Activated CD4-positive, alpha-beta T cell treated with anti-CD3 and anti-CD28 coated beads, Interleukin-2, Interleukin-6, amounts not matched to agents 100 ng/mL and 50 ng/mL, durations not matched to agents 16 hours and 8 hours (primary cell): ENCODE measurements around the gene FHL1.

Experiments used
- DNase-seq: peaks from one replicate; pipeline ENCODE4 v3.0.0-alpha.2; 2020

FHL1 gene

GRCh38 chrX:136190038-136190713, 42.8 kb downstream of the FHL1 start:
- DNase-seq = no peak

DNA sequence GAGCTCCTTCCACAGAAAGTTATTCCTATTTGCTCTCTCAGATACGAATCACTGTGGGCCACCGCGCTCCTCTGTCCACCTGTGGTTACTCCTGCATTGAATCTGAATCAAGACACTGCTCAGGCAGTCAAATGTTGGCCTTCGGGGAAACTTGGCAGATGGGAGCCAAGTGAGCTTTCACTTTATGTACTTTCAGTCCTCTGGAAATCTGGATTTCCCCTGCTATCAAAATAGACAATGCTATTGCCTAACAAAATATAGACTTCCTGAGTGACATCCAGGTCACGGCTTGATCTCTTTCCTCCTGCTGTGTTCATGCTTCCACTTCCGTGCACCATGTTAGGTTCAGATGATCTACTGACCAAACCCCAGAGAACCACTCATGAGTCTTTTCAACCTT, 43.8 kb downstream of the FHL1 start:
- DNase-seq = no peak

DNA sequence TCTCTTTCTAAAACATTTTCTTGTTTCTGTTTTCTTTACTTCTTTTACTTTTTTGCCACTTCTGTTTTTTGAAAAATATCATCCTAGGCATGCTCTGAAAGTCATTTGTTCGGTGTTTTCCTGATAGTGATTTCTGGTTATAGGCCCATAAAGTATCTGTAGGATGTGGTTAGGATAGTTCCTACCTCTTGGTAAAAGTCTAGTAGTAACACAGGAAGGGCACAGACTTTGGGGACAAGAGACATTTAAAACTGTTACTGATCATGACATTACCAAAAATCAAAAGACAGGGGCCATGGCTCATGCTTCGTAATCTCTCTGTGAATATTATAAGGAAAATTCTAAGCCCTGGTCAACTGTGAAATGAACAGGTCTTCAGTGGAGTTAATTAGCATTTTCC, 44.8 kb downstream of the FHL1 start:
- DNase-seq = no peak

DNA sequence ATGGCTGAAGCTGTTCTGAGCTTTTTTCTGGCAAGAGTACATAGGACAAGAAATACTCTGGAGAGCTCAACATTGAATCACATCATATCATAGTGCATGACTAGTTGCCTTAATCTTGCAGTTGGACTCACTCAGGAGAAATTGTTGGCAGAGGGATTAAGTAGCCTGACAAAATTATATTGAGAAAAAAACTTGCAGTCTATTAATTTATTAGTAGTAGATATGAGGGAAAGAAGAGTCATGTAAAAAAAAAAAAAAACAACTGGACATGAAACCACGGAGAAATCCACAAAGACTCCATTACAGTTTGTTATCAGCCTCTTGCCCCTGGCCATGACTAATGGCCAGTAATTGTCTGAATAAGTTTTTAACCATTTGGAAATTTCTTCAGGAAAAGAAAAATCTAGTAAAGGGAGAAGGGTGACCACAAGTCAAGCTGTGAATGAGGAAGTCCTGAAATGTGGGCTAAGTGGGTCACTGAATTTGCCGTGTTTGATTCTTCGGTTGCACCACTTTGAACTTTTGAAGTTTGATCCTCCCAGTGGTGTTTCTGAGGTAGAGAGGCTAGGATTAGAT, 45.6 kb downstream of the FHL1 start:
- DNase-seq = no peak

DNA sequence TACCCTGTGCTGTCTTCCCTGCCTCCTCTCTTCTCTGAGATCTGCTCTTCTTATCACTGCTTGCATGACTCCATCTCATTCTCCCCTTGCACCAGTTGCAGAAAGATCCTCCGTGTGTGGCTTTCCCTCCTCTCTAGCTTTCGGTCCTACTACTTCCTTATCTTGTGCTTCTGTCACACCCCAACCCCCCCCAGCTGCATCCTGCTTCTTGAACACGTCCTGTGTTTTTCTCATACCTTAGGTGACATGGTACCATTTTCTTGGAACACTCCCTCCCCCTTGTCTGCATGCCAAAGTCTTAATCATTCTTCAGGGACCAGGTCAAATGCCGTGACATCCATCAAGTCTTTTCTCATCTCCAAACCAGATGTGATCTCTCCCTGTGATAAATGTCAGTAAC, 46.4 kb downstream of the FHL1 start:
- no peak for DNase-seq

- no peak for DNase-seq
Measured at GRCh38 chrX:136194536-136194935, 47.2 kb downstream of the FHL1 start.

DNA sequence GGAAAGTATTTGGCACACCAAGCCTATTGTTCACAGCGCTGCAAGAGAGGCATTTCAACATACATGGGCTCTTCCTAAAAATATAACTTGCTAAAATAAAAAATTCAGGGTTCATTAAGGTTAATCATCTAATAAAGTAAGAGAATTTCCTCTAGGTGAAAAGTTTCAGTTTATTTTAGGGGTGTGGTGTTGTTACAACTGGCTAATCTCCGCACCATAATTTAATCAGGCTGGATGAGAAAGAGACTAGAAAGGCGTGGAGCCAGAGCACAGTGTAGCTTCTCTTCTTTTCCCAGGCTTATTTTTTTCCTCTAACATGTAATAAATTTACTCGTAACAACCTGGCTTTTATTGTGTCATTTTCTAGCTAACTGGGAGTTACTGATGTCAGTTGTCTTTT, 47.9 kb downstream of the FHL1 start:
- no peak for DNase-seq

DNA sequence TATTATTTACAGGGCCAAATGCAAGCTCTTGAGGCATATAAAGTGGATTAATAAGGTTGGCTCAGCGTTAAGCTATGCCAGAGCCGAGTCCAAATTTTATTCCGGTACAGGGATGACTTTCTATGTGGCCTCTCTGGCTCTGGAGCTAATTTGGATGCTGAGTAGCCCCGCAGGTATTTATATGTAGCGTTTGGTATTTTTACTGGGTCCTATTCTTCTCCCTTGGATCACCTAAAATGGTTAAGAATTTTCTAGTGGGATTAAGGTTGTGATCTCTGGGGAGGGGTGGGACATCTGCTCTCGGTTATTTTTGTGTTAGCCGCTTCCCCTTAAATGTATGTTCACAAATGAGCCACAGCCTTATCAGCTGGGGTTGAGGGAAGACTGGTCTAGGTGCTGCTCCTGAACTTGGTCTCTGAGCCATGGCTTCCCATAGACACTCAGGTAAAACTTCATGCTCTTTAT, 49.4 kb downstream of the FHL1 start:
- DNase-seq = no peak

DNA sequence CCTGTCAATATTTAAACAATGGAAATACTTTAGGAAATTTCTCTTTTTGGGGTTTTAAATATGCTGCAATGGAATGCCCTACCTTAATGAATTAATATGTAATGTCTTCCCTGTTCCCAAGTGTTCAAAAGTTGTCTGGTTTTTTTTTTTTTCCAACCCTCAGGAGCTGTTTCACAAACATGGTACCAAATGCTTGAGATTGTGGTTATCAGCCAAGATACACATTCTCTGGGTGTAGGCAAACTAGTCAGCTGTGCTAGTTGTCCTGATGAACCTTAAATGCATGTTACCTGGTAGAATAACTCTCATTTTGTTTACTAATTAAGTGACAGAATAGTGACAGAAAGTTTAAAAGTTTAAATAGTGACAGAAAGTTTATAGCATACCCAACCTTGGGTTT, 50.7 kb downstream of the FHL1 start:
- DNase-seq = no peak

- DNase-seq = no peak
Measured at GRCh38 chrX:136198678-136199243, 51.4 kb downstream of the FHL1 start.

DNA sequence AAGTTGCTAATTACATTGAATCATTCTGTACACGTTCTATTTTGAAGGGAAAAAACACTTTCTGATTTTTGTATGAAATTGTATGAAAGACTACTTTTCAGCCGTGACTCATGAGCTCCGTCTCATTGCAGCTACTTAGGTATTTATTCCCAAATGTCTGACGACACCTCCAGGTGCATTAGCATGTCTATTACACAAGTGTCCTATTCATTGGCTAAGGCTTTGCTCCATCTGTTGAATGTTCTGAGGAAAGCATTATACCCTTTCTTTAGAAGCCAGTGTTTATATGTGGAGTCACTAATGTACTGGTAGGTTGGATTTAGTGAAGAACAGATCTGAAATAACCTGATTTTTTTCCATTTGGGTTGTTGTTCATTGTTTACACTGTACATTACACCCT, 52.0 kb downstream of the FHL1 start:
- DNase-seq = no peak

GRCh38 chrX:136200466-136200865, 53.1 kb downstream of the FHL1 start:
- DNase-seq = peak; percentile 44

DNA sequence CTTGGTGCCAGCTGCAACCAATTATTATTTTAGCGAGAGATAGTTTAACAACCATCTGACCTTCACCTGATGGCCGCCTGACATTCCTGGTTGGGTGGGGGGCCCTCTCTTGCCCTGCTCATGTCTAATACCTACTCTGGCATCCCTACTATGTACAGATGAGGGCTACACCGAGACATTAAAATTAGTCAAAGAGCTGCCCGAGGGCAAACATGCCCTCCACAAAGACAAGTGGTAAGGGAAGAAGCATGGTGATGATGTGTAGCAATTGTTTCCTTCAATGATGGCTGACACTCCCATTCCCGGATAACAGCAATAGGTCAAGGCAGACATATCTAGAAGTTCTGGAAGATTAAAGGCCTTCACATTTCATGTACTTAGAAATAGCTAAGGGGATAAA, 54.3 kb downstream of the FHL1 start:
- DNase-seq = no peak

- no peak for DNase-seq
Measured at GRCh38 chrX:136202889-136203288, 55.6 kb downstream of the FHL1 start.

DNA sequence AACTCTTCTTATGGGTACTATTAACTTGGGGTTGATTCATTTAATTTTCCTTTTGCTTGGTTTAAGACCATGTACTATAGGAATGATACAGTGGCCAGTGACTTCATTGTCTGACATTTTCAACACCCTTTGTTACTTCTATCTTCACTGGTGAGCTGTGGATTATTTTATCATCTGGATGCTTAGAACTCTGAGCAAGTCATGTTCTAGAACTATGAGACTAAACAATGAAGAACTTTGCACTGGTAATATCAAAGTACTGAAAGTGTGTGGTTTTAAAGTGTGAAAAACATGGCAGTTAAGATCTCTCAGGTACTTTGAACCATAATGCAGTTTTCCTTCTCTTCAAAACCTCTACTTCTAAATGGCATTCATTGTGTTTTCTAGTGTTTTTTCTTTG, 56.1 kb downstream of the FHL1 start:
- DNase-seq = no peak

DNA sequence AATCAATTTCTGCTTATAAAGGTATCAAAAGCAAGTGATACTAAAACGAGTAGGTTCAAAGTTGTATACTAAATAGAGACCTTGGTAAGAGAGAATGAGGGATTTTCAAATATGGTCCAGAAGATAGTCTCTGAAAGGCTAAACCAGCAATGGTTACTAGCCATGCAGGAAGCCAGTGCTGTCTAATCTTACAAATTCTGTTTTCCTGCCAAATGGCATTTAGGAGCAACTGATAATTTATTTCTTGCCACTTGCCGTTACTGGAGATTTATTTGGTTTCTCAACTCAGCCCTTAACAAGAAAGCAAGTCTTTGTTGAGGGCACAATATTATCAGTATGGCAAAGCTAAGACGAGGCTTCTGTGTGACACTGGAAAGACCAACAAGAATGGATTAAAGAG, 56.6 kb downstream of the FHL1 start:
- no peak for DNase-seq

DNA sequence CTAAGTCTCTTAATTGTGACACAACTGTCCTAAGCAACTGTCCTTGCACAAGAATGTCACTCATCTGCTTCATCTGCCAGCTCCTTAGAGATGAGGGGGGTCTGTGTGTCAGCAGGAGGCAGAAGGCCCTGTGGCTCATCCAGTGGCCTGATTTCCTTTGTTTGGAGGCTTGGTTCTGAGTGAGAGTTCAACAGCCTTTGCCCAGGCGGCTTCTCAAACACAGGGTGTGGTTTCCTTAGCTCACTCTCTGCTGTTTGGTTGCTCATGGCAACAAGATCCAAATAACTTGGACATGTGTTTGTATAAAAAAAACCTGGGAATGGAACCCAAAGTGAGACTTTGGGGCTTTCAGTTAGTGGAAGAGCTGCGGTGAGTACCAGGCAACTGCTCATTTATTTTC, 57.2 kb downstream of the FHL1 start:
- DNase-seq = peak; percentile 12

DNA sequence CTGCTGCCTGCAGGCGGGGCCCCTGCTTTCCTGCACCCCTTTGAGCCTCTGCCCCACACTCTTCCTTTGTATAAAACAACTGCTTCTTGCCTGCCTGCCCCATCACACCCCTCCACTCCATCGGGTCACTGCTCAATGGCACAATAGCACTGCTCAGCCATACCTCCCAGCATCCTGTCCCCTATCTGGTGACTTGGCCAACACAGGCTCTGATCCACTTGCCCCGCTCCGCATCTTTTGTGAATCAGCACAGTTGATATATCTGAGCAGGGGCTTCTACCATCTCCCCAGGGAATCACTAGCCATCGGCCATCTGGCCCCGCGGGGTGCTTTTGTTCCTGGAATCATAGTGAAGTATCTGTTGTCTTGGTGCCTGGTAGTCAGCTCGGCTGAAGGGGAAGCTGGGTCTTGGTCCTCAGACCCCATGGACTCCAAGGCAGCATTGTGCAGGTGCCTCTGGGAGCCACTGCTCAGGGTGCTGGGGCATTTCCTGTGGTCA, 58.6 kb downstream of the FHL1 start:
- no peak for DNase-seq

DNA sequence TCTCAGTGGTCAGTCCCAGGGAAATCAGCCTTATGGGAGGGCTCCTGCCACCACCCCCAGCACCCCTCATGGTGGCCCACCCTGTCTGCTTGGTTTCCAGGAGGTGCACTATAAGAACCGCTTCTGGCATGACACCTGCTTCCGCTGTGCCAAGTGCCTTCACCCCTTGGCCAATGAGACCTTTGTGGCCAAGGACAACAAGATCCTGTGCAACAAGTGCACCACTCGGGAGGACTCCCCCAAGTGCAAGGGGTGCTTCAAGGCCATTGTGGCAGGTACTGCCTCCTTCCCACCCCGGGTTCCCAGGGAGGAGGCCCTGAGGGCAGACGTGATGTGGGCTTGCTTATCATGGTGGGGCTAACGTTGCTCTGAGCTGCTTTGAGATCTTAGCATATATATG, 59.6 kb downstream of the FHL1 start:
- no peak for DNase-seq

- DNase-seq = no peak
Measured at GRCh38 chrX:136207546-136207945, 60.2 kb downstream of the FHL1 start.

DNA sequence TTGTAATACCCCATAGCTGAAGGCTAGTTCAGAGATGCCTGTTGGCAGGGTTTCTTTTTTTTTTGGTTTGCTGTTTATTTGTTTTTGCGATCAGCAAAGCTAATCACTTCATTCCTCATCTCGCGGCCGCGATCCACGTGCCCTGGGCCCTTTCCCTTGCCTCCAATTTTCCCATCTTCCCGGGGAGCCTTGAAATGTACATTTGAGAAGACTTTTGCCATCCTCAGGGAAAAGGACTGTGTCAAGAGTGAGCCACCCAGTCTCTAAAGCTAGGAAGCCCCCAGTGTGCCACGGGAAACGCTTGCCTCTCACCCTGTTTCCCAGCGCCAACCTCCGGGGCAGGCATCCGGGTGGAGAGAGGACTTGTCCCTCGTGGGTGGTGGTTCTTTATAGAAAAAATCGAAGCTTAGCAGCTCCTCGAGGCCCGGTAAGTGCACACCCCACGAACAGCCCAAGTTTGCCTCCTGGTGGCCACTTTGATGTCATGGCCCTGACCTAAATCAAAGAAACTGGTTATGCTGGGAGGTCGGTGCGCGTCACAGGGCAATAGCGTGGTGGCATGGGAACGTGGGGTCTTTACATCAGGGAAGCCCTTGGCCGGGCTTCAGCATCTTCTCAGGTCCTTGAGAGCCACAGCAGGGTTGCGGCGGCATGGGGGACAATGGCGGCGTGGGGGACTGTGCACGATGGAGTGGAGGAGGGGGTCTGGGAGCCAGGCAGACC, 61.8 kb downstream of the FHL1 start:
- peak; percentile 31 for DNase-seq

DNA sequence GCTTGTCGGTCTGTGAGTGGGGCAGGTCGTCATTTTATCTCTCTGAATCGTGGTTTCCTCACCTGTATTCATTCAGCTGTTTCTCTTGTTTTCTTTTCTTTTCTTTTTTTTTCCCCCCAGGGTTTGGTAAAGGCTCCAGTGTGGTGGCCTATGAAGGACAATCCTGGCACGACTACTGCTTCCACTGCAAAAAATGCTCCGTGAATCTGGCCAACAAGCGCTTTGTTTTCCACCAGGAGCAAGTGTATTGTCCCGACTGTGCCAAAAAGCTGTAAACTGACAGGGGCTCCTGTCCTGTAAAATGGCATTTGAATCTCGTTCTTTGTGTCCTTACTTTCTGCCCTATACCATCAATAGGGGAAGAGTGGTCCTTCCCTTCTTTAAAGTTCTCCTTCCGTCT, 62.4 kb downstream of the FHL1 start:
- DNase-seq = no peak

DNA sequence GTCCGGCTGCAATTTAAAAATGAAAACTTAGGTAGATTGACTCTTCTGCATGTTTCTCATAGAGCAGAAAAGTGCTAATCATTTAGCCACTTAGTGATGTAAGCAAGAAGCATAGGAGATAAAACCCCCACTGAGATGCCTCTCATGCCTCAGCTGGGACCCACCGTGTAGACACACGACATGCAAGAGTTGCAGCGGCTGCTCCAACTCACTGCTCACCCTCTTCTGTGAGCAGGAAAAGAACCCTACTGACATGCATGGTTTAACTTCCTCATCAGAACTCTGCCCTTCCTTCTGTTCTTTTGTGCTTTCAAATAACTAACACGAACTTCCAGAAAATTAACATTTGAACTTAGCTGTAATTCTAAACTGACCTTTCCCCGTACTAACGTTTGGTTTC, 62.9 kb downstream of the FHL1 start:
- no peak for DNase-seq

- no peak for DNase-seq
Measured at GRCh38 chrX:136210806-136211205, 63.5 kb downstream of the FHL1 start.
